Ovary (tissue), 3 donors: ENCODE measurements around the gene CACNB4.

Experiments used
- CTCF ChIP-seq, 3 donors: fragments of 450-650 bp in 2 of 3; fragments of 200-600 bp in 1 of 3; IDR thresholded peaks; one replicate each; pipeline versions ENCODE4 v1.5.1 to v1.8.0; 2016 to 2022; ENCODE audit warnings: antibody characterized with exemption in 3 of 3, mild to moderate bottlenecking in 1 of 3
- POLR2A ChIP-seq: fragments of 450-650 bp; IDR thresholded peaks from one replicate; pipeline ENCODE4 v1.6.1; 2017; ENCODE audit warnings: antibody characterized with exemption, mild to moderate bottlenecking, moderate library complexity
- donor health status: DM: no; HTN: no; CAD: no.

- no peak for TF ChIP-seq POLR2A
- TF ChIP-seq CTCF (IDR thresholded peaks at IDR 0.05): no peak
Measured at GRCh38 chr2:152050915-152051314, 47.9 kb downstream of the CACNB4 start.
